Measurements from ENCODE around the gene CALHM6.
"Not testable (repeated sequence)": the region's sequence is repeated elsewhere in the genome, so short reads cannot be mapped to it uniquely, and the experiment has no call there.

The CALHM6 gene

DNA sequence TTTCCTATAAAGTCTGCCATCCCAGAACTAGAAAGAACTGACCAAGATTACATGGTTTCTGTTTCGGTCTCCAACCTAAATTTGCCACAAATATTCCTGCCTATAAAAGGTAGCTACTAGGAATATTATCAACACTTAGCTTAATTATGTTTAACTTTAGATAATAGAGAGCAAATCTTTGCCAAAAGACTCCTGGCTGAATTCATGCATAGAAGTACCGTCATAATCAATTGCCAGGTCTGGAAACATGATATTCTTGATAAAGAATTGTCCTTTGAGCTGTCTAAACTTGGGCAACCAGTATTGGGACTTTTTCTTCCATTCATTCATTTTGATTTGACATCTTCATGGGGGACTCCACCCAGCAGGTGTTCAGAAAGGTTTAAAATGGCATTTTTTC, 22.4 kb downstream of the CALHM6 start:
- no peak for DNase-seq

DNA sequence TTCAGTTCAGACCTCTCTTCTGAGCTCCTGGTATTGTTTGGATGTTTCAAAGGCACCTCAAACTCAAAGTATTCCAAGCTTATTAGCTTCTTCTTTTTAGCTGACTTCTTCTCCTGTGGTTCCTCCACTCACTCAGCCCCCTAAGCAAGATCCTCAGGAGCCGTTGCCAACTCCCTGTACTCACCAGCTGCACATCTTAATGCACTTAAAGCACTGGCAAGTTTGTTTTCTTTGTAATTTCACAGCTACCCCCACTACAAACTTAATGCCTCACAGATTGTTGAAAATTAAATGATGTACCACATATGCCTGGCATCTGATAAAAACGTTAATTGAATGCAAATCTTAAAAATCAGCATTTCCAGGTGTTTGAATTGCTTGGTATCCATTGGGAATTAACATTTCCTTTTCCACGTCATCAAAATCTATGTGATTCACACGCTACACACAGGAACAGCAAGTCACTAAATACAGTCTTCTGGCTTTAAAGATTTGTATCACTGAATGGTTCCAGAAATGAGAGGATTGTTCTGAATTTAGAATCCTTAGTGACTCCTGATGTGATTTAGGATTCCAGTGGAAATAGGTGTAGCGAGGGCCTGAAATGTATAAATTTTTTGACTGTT, 24.5 kb downstream of the CALHM6 start:
- no peak for DNase-seq

DNA sequence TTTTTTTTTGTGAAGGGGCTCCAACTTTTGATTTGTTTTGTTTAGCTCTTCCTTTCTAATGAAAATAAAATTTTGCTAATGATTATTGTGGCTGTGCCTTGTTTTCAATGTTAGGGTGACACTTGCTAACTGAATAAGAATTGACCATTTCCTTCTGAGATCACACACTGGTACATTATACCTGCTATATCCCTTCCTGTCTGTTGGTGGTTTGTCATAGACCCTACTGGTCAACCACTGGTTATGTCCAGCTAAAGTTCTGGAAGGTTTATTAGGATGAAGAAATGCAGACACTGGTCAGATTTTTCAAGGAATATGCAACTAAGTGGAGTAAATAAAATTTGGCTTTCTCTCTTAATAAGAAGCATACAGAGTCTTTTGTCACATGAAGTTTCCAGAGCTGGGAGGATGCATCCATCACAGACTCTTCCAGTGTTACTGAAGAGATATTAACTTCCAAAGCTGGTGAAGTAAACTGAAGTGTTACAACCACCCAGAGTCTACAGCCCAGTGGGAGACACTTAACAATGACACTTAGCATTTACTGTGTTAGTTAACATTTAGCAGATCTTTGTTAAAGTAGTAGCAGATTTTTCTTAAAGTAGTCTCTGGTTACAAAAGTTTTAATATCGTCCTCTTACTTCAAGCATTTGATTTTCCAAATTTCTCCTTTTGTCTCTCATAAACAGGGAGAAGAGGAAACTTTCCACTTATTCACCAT, 30.6 kb downstream of the CALHM6 start:
- DNase-seq = no peak

DNA sequence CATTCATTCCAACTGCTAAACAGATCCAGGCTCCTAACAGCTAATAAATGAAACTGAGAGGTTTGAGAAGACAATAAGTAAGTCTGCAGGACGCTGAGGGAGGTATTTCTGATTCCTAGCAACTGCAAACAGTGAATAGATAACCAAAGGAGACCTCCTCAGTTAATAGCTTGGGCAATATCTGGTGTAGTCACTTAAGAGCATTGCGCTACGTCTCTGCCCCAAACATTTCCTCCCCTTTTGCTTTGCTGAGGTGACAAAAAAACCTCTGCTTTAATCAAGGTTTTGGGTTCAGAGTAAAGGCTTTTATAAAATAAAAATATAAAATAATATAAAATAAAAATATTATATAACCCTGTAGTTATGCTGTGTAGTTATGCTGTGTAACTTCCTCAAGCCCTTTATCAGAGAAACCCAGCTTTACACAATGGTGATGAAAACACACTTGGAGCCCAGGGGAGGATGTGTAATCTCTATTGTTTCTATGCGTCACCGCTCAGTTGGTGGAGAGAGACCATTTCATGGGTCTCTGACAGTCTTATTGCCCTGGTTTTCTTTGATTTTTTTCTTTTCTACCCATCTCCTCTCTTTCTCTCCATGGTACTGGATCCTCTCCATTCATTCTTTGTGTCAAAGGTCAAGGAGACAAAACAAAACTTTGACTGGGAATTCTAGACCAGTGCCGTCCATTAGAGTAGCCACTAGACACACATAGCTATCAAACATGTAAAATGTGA, 31.3 kb downstream of the CALHM6 start:
- no peak for DNase-seq

DNA sequence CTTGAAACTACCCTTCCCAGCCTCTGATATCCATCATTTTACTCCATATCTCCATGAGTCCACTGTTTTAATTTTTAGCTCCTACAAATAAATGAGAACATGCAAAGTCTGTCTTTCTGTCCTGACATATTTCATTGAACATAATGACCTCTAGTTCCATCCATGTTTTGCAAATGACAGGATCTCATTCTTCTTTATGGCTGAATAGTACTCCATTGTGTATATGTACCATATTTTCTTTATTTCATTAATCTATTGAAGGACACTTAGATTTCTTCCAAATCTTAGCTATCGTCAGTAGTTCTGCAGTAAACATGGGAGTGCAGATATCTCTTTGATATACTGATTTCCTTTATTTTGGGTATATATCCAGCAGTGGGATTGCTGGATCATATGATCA, 34.0 kb downstream of the CALHM6 start:
- DNase-seq = not testable (repeated sequence)

DNA sequence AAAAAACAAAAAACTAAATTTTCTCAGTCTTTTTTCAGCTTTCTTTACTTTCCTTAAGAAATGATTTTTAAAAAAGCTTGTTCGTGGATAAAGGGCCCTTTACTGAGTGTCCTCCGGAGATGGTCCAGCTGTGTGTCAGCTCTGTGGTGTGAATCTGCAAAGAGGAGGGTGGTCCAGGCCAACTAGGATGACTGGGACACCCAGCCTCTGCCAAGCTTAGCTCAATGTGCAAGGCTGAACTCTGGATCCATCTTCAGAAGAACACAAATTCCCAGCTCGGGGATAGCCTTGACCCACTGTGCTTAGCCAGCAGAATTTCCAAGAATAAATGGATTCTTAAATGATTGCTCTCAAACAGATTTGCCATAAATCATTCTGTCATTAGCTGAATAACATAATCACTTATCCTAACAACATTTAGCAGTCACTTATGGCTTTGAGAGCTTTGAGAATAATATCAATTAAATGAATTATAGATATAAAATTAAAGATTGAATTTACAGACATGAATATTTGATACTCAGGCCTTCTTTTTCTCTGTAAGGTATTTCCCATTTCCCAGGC, 36.0 kb downstream of the CALHM6 start:
- no peak for DNase-seq

DNA sequence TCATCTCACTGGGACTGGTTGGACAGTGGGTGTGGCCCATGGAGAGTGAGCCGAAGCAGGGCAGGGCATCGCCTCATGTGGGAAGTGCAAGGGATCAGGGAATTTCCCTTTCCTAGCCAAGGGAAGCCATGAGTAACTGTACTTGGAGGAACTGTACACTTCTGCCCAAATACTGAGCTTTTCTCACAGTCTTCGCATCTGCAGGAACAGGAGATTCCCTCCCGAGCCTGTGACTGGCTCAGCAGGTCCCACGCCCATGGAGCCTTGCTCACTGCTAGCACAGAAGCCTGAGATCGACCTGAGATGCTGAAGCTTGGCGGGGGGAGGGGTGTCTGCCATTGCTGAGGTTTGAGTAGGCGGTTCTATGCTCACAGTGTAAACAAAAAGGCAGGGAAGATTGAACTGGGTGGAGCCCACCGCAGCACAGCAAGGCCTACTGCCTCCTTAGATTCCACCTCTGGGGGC, 39.8 kb downstream of the CALHM6 start:
- no peak for DNase-seq

DNA sequence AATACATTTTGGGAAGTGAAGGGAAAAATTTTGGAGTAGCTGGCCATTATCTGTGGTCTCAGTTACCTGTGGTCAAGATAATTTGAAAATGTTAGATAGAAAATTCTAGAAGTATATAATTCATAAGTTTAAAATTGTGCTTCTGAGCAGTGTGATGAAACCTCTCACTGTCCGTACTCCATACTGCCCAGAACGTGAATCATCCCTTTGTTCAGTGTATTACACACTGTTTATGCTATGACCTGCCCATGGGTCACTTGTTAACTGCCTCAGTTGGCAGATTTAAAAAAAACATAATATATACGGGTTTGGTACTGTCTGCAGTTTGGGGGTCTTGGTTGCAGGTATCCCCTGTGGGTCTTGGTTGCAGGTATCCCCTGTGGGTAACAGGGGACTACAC, 46.1 kb downstream of the CALHM6 start:
- DNase-seq = no peak

DNA sequence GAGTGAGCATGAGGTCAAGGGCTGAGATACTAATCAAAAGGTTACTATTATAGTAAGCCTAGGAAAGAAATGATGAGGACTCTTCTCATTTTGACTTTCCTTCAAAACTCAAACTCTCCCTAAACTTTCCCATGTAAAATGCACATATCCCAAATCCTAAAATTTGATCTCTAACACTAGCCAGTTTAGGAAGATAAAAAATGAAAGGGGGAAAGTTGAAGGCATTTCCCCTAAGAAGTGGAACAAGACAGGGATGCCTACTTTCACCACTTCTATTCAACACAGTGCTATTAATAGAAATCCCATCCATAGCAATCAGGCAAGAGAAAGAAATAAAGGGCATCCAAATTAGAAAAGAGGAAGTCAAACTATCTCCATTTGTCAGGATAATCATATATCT, 47.4 kb downstream of the CALHM6 start:
- no peak for DNase-seq

DNA sequence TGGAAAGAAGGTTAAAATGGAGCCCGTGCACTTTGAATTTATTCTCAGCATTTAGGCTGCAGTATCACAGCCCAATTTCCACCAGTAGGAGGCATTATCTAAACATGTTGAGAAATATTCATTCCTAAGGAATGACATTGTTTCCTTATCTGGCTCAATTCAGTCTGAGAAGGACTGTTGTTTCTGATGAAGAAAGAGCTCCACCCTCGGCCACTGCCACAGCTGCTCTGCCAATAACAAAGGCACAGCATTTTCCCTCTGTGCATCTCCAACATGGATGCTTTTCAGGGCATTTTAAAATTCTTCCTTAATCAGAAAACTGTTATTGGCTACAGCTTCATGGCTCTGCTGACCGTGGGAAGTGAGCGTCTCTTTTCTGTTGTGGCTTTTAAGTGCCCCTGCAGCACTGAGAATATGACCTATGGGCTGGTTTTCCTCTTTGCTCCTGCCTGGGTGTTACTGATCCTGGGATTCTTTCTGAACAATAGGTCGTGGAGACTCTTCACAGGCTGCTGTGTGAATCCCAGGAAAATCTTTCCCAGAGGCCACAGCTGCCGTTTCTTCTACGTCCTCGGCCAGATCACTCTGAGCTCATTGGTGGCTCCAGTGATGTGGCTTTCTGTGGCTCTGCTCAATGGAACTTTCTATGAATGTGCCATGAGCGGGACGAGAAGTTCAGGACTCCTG, 50.4 kb downstream of the CALHM6 start, which contains the start of gene CALHM5:
CALHM5 (plus strand) TSS at position 216 of the 687 bp plus-strand sequence; CDS start at position 274, 58 bp downstream.
- DNase-seq = no peak

DNA sequence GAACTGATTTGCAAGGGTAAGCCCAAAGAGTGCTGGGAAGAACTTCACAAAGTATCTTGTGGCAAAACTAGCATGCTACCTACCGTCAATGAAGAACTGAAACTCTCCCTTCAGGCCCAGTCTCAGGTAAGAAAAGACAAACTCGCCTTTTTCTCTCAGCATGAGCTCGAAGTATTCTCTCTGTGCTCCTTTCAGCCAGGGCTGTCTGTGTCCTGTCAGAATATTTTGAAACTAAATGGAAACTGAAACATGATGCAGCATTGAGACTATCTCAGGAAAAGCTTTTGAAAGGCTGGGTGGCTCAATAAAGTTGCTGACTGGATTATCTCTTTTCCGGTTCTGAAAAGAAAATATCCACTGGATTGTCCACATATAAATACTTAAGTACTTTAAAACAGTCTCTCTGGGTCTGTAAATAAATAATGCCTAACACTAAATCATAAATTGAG, 51.0 kb downstream of the CALHM6 start:
- DNase-seq = no peak

DNA sequence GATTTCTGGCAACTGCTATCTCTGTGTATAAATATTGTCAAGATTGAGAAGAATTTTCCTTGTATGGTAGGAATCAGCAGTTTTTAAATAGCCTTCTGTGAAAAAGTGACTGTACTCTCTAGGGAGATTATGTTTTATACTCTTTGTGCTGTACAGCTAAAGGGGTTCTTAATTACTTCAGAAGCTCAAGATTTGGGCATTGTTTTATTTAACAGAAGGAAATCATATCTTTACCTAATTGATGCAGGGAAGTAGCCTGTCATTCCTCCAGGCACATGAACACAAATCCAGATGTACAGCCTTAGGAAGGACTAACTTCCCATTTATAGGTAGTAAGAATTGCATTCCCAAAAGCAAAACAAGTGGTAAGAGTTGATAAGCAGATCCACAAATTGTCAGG, 51.6 kb downstream of the CALHM6 start:
- no peak for DNase-seq
